ENCODE results near the gene NOL4L. TPM values are rescaled to one million over a fixed set of nuclear protein-coding genes. Genes with fewer than 3 reads are reported as not detected.
A peak's percentile ranks its signal among the peaks of the same experiment; 100 is the strongest.

Gene NOL4L
- total RNA-seq, 1 experiment from 2014 or later, result 7.5 TPM

GRCh38 chr20:32527447-32528055, 57.6 kb downstream of the NOL4L start:
- DNase-seq (ENCODE audit: extremely low read depth, low read depth), result no peak

GRCh38 chr20:32527052-32527446, 58.1 kb downstream of the NOL4L start:
- no peak for DNase-seq (ENCODE audit: extremely low read depth, low read depth)

- no peak for DNase-seq (ENCODE audit: extremely low read depth, low read depth)
Measured at GRCh38 chr20:32526541-32526940, 58.6 kb downstream of the NOL4L start.

GRCh38 chr20:32526125-32526524, 59.0 kb downstream of the NOL4L start:
- no peak for DNase-seq (ENCODE audit: extremely low read depth, low read depth)

- no peak for DNase-seq (ENCODE audit: extremely low read depth, low read depth)
Measured at GRCh38 chr20:32524829-32525501, 60.2 kb downstream of the NOL4L start.

GRCh38 chr20:32523613-32524213, 61.4 kb downstream of the NOL4L start:
- no peak for DNase-seq (ENCODE audit: extremely low read depth, low read depth)

- no peak for DNase-seq (ENCODE audit: extremely low read depth, low read depth)
Measured at GRCh38 chr20:32522776-32523612, 62.1 kb downstream of the NOL4L start.

- no peak for DNase-seq (ENCODE audit: extremely low read depth, low read depth)
Measured at GRCh38 chr20:32522526-32522775, 62.7 kb downstream of the NOL4L start.

- DNase-seq (ENCODE audit: extremely low read depth, low read depth), result peak; percentile 50
Measured at GRCh38 chr20:32521780-32522525, 63.2 kb downstream of the NOL4L start.

- DNase-seq (ENCODE audit: extremely low read depth, low read depth), result no peak
Measured at GRCh38 chr20:32520927-32521203, 64.3 kb downstream of the NOL4L start.

GRCh38 chr20:32519381-32519730, 65.8 kb downstream of the NOL4L start:
- DNase-seq (ENCODE audit: extremely low read depth, low read depth), result no peak

- DNase-seq (ENCODE audit: extremely low read depth, low read depth), result no peak
Measured at GRCh38 chr20:32518593-32519380, 66.3 kb downstream of the NOL4L start.

GRCh38 chr20:32517914-32518592, 67.1 kb downstream of the NOL4L start:
- DNase-seq (ENCODE audit: extremely low read depth, low read depth), result no peak

GRCh38 chr20:32517518-32517873, 67.6 kb downstream of the NOL4L start:
- no peak for DNase-seq (ENCODE audit: extremely low read depth, low read depth)

GRCh38 chr20:32516583-32517517, 68.3 kb downstream of the NOL4L start:
- no peak for DNase-seq (ENCODE audit: extremely low read depth, low read depth)

- no peak for DNase-seq (ENCODE audit: extremely low read depth, low read depth)
Measured at GRCh38 chr20:32515631-32516101, 69.5 kb downstream of the NOL4L start.

GRCh38 chr20:32514760-32515159, 70.4 kb downstream of the NOL4L start:
- DNase-seq (ENCODE audit: extremely low read depth, low read depth), result no peak

GRCh38 chr20:32513031-32513866, 71.9 kb downstream of the NOL4L start:
- DNase-seq (ENCODE audit: extremely low read depth, low read depth), result no peak

Measured in NCI-H460 (cell line).